Liver (tissue), 3 donors: ENCODE measurements around the gene PROX2.

Experiments
- FOXA1 ChIP-seq: IDR thresholded peaks from 2 replicates; pipeline ENCODE4 v1.6.1; 2016; ENCODE audit warnings: antibody characterized with exemption
- GABPA ChIP-seq, 2 donors: IDR thresholded peaks in 1 of 2; conservative IDR thresholded peaks in 1 of 2; 2 replicates each; pipeline ENCODE4 v1.6.1; 2016; ENCODE audit warnings: antibody characterized with exemption in 2 of 2, mild to moderate bottlenecking in 1 of 2, moderate library complexity in 1 of 2
- RAD21 ChIP-seq, 2 donors: IDR thresholded peaks; 2 replicates each; pipeline ENCODE4 v1.6.1; 2016; ENCODE audit warnings: antibody characterized with exemption in 2 of 2, mild to moderate bottlenecking in 2 of 2
- RXRA ChIP-seq, 2 donors: IDR thresholded peaks; 2 replicates each; pipeline ENCODE4 v1.6.1; 2017 to 2018; ENCODE audit warnings: antibody characterized with exemption in 2 of 2, mild to moderate bottlenecking in 1 of 2
- YY1 ChIP-seq: IDR thresholded peaks from 2 replicates; pipeline ENCODE4 v1.6.1; 2016; ENCODE audit warnings: antibody characterized with exemption, mild to moderate bottlenecking
- TF ChIP-seq, protein P1 (sequence below): fragments of 150-350 bp; IDR thresholded peaks from 2 replicates; pipeline ENCODE4 v1.5.1; 2017; ENCODE audit warnings: improper control_type of control experiment, low read depth, low read length; ENCODE audit not compliant: missing input control
- TF ChIP-seq, protein P2 (sequence below): IDR thresholded peaks from 2 replicates; pipeline ENCODE4 v1.6.1; 2016; ENCODE audit warnings: antibody characterized with exemption
- TF ChIP-seq, protein P3 (sequence below): IDR thresholded peaks from 2 replicates; pipeline ENCODE4 v1.6.1; 2016; ENCODE audit warnings: antibody characterized with exemption, mild to moderate bottlenecking
- TF ChIP-seq, protein P4 (sequence below): IDR thresholded peaks from 2 replicates; pipeline ENCODE4 v1.6.1; 2016; ENCODE audit warnings: antibody characterized with exemption
- donor health status: healthy.
- donor health status: healthy.

DNA sequence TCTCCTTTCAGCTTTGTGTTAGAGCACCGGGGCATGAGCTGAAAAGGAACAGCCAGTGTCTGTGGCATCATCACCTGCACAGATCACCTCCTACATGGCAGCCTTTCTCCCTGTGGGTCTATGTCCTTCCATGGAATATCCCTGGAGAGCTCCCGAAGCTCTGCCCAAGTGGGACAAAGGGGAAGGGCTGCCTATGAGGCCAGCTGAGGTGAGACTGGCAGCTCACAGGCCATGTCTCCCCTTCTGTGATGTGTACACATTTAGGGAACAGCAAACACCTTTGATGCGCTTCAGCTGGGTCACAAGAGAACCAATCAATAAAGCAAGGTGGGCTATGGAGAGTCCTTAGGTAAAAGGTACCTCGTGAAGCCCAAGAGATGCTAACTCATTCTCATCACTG, 4.1 kb downstream of the PROX2 start:
- TF ChIP-seq, protein P1, sequence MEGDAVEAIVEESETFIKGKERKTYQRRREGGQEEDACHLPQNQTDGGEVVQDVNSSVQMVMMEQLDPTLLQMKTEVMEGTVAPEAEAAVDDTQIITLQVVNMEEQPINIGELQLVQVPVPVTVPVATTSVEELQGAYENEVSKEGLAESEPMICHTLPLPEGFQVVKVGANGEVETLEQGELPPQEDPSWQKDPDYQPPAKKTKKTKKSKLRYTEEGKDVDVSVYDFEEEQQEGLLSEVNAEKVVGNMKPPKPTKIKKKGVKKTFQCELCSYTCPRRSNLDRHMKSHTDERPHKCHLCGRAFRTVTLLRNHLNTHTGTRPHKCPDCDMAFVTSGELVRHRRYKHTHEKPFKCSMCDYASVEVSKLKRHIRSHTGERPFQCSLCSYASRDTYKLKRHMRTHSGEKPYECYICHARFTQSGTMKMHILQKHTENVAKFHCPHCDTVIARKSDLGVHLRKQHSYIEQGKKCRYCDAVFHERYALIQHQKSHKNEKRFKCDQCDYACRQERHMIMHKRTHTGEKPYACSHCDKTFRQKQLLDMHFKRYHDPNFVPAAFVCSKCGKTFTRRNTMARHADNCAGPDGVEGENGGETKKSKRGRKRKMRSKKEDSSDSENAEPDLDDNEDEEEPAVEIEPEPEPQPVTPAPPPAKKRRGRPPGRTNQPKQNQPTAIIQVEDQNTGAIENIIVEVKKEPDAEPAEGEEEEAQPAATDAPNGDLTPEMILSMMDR: no peak
- TF ChIP-seq, protein P2, sequence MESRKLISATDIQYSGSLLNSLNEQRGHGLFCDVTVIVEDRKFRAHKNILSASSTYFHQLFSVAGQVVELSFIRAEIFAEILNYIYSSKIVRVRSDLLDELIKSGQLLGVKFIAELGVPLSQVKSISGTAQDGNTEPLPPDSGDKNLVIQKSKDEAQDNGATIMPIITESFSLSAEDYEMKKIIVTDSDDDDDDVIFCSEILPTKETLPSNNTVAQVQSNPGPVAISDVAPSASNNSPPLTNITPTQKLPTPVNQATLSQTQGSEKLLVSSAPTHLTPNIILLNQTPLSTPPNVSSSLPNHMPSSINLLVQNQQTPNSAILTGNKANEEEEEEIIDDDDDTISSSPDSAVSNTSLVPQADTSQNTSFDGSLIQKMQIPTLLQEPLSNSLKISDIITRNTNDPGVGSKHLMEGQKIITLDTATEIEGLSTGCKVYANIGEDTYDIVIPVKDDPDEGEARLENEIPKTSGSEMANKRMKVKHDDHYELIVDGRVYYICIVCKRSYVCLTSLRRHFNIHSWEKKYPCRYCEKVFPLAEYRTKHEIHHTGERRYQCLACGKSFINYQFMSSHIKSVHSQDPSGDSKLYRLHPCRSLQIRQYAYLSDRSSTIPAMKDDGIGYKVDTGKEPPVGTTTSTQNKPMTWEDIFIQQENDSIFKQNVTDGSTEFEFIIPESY: no peak
- TF ChIP-seq, protein P3, sequence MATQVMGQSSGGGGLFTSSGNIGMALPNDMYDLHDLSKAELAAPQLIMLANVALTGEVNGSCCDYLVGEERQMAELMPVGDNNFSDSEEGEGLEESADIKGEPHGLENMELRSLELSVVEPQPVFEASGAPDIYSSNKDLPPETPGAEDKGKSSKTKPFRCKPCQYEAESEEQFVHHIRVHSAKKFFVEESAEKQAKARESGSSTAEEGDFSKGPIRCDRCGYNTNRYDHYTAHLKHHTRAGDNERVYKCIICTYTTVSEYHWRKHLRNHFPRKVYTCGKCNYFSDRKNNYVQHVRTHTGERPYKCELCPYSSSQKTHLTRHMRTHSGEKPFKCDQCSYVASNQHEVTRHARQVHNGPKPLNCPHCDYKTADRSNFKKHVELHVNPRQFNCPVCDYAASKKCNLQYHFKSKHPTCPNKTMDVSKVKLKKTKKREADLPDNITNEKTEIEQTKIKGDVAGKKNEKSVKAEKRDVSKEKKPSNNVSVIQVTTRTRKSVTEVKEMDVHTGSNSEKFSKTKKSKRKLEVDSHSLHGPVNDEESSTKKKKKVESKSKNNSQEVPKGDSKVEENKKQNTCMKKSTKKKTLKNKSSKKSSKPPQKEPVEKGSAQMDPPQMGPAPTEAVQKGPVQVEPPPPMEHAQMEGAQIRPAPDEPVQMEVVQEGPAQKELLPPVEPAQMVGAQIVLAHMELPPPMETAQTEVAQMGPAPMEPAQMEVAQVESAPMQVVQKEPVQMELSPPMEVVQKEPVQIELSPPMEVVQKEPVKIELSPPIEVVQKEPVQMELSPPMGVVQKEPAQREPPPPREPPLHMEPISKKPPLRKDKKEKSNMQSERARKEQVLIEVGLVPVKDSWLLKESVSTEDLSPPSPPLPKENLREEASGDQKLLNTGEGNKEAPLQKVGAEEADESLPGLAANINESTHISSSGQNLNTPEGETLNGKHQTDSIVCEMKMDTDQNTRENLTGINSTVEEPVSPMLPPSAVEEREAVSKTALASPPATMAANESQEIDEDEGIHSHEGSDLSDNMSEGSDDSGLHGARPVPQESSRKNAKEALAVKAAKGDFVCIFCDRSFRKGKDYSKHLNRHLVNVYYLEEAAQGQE: no peak
- TF ChIP-seq RXRA (IDR thresholded peaks at IDR 0.05) (peak; percentile 54 to 73), YY1 (no peak), RAD21 (IDR thresholded peaks at IDR 0.05) (no peak), FOXA1 (no peak), GABPA (IDR thresholded peaks at IDR 0.05 in 1 of 2, conservative IDR thresholded peaks at IDR 0.05 in 1 of 2) (no peak)
- TF ChIP-seq, protein P4, sequence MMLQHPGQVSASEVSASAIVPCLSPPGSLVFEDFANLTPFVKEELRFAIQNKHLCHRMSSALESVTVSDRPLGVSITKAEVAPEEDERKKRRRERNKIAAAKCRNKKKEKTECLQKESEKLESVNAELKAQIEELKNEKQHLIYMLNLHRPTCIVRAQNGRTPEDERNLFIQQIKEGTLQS: no peak
